GM13977 (cell line): ENCODE results near the gene GNL1.
"Not testable (repeated sequence)": the region's sequence is repeated elsewhere in the genome, so short reads cannot be mapped to it uniquely, and the experiment has no call there.

Experiments
- DNase-seq: peaks from one replicate; pipeline ENCODE4 v3.0.0; 2012; ENCODE audit warnings: low spot score
- in situ Hi-C: fragments of 300-500 bp; cut with MboI; formaldehyde crosslinking; loops from one replicate; pipeline ENCODE4 v1.12.0; 2022; ENCODE audit warnings: low sequenced_read_pairs, low pct_unique_long_range_greater_than_20kb, mixed read lengths, inconsistent platforms; ENCODE audit not compliant: unreplicated experiment
- TF ChIP-seq, protein P1 (sequence below): IDR thresholded peaks from 2 replicates; pipeline ENCODE4 v1.5.1; 2012; ENCODE audit warnings: mild to moderate bottlenecking, control low read depth; ENCODE audit not compliant: insufficient read depth; ENCODE audit errors: extremely low read depth, missing control alignments

Gene GNL1

GRCh38 chr6:30507849-30508827 is 48.2 kb downstream of the GNL1 start:
- in situ Hi-C loops: no loop called here
- TF ChIP-seq, protein P1, sequence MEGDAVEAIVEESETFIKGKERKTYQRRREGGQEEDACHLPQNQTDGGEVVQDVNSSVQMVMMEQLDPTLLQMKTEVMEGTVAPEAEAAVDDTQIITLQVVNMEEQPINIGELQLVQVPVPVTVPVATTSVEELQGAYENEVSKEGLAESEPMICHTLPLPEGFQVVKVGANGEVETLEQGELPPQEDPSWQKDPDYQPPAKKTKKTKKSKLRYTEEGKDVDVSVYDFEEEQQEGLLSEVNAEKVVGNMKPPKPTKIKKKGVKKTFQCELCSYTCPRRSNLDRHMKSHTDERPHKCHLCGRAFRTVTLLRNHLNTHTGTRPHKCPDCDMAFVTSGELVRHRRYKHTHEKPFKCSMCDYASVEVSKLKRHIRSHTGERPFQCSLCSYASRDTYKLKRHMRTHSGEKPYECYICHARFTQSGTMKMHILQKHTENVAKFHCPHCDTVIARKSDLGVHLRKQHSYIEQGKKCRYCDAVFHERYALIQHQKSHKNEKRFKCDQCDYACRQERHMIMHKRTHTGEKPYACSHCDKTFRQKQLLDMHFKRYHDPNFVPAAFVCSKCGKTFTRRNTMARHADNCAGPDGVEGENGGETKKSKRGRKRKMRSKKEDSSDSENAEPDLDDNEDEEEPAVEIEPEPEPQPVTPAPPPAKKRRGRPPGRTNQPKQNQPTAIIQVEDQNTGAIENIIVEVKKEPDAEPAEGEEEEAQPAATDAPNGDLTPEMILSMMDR: no peak
- no peak for DNase-seq

DNA sequence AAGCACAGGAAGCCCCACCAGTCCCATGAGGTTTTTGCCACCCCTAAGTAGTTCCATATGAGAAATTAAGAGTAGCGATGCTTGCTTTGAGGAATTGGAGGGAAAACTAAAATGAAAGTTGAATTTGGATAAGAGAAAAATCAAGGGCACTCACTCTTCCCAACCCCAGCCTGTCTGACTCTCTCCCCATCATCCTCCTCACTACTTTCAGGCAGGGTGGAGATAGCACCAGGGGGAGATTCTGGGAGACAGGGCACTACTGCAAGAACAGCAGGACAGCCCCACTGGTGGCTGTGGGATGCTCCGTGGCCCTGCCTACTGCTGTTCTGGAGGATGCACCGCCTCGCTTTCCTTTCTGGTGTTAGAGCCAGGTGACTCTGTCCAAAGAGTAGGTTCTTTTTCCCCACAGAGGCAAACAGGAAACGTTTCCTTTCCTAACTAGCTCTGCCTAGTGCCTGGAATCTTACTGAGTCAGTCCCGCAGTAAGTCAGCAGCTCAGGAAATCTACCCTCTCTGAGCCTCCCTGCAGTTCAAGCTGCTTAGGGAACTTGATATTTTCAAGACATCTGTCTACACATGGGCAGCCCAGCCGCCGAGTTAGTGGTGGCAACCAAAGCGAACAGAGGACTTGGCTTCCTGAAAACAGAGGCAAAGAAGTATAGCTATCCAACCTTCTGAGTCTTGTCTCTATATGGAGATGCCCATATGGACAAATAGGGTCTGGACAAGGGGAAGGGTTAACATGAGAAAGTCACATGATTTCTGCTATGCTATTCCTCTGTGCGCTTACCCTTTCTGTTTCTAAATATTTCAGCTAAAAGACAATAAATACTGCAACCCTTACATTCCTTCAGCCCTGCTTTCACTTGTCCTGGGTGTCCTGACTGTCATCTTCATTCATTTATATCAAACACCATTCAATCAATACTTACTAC is 55.6 kb downstream of the GNL1 start:
- TF ChIP-seq, protein P1: no peak
- no peak for DNase-seq
- in situ Hi-C loops: no loop called here

GRCh38 chr6:30498705-30499104 is 57.6 kb downstream of the GNL1 start:
- DNase-seq, in situ Hi-C loops: not testable (repeated sequence)

- in situ Hi-C loops: no loop called here
- peak; percentile 16 for DNase-seq
- TF ChIP-seq, protein P1: no peak
Measured at GRCh38 chr6:30497714-30498113, 58.6 kb downstream of the GNL1 start.

- in situ Hi-C loops, DNase-seq: not testable (repeated sequence)
Measured at GRCh38 chr6:30497261-30497599, 59.1 kb downstream of the GNL1 start.

GRCh38 chr6:30495993-30496392 is 60.3 kb downstream of the GNL1 start:
- no peak for DNase-seq
- in situ Hi-C loops: no loop called here

GRCh38 chr6:30495060-30495459 is 61.2 kb downstream of the GNL1 start:
- in situ Hi-C loops, DNase-seq: not testable (repeated sequence)

More at GRCh38 chr6:30495993-30496392, 60.3 kb downstream of the GNL1 start:
- TF ChIP-seq, protein P1: no peak
